Natural killer cell (primary cell): ENCODE data around the gene MAB21L2. TPM values are rescaled to one million over a fixed set of nuclear protein-coding genes. Genes with fewer than 3 reads are reported as not detected.

ENCODE experiments used
- ATAC-seq, 3 donors: fragments of 150-1000 bp in 2 of 3; fragments of 200-7000 bp in 1 of 3; cut with Tn5 transposase; 1 replicate in 1 of 3; 2 replicates in 2 of 3; pipeline ENCODE4 v1.10.0; 2021; ENCODE audit warnings: mild to moderate bottlenecking in 2 of 3, moderate library complexity in 2 of 3
- DNase-seq, 2 donors: peaks; one replicate each; pipeline versions ENCODE4 v3.0.0 to v3.0.0-alpha.2; 2013 to 2021; ENCODE audit warnings: mixed read lengths in 1 of 2
- H3K27ac ChIP-seq: one replicate; pipeline ENCODE4 v1.5.1; 2013; ENCODE audit warnings: mild to moderate bottlenecking, low read length
- H3K27me3 ChIP-seq: one replicate; pipeline ENCODE4 v1.6.1; 2013; ENCODE audit warnings: low read length; ENCODE audit not compliant: control insufficient read depth, insufficient read depth
- H3K36me3 ChIP-seq: one replicate; pipeline ENCODE4 v1.6.1; 2013; ENCODE audit warnings: low read length; ENCODE audit not compliant: control insufficient read depth, insufficient read depth
- H3K4me1 ChIP-seq: one replicate; pipeline ENCODE4 v1.6.1; 2013; ENCODE audit warnings: low read length; ENCODE audit not compliant: control insufficient read depth, insufficient read depth
- H3K4me3 ChIP-seq: one replicate; pipeline ENCODE4 v1.5.1; 2013; ENCODE audit warnings: low read length
- H3K9me3 ChIP-seq: one replicate; pipeline ENCODE4 v1.6.1; 2013; ENCODE audit warnings: low read length; ENCODE audit not compliant: control insufficient read depth, insufficient read depth
- H3K27ac Mint-ChIP-seq, 2 donors: one replicate each; pipeline ENCODE4 v1.8.0; 2022; ENCODE audit warnings: mild to moderate bottlenecking in 2 of 2, mixed read lengths in 2 of 2, moderate library complexity in 1 of 2
- H3K27me3 Mint-ChIP-seq, 2 donors: one replicate each; pipeline ENCODE4 v1.8.0; 2022; ENCODE audit warnings: low read depth in 2 of 2, mixed read lengths in 2 of 2
- H3K36me3 Mint-ChIP-seq: one replicate; pipeline ENCODE4 v1.8.0; 2022; ENCODE audit warnings: mixed read lengths
- H3K4me1 Mint-ChIP-seq, 2 donors: one replicate each; pipeline ENCODE4 v1.8.0; 2022; ENCODE audit warnings: mixed read lengths in 2 of 2
- H3K4me3 Mint-ChIP-seq: one replicate; pipeline ENCODE4 v1.8.0; 2022; ENCODE audit warnings: mild to moderate bottlenecking, moderate library complexity, mixed read lengths
- H3K9me3 Mint-ChIP-seq, 2 donors: one replicate each; pipeline ENCODE4 v1.8.0; 2022; ENCODE audit warnings: mixed read lengths in 2 of 2
- WGBS: methylation state at CpG from one replicate; pipeline ENCODE4 v1.1.7; 2013; ENCODE audit warnings: missing lambda C conversion rate; ENCODE audit not compliant: insufficient coverage; 5-methylcytosine and 5-hydroxymethylcytosine counted together
- intact Hi-C: fragments of 100-400 bp; cut with micrococcal nuclease; formaldehyde crosslinking; loops from one replicate; pipeline ENCODE4 v1.14.2; 2022
- total RNA-seq, 4 donors: library from RNA; stranded (reverse); fragments of 120-200 nt in 1 of 4; gene quantifications; one replicate each; pipeline versions ENCODE4 v1.2.3 to v1.2.4, GENCODE V29; 2013 to 2022
- TF ChIP-seq, protein P1 (sequence below): fragments of 200-600 bp; IDR thresholded peaks from one replicate; pipeline ENCODE4 v1.8.0; 2022; ENCODE audit warnings: antibody characterized with exemption

The MAB21L2 gene
- total RNA-seq, 3 donors from 2014 or later (not counting 1 experiment from before 2014, with no cell fraction given) = not detected

GRCh38 chr4:150540536-150540935, 41.4 kb upstream of the MAB21L2 start:
- no peaks in the 10 kb centered on the region for H3K36me3 Mint-ChIP-seq
- H3K27ac ChIP-seq = no peak overlapping the region
- intact Hi-C loops = no loop called here

GRCh38 chr4:150540959-150541360, 41.0 kb upstream of the MAB21L2 start:
- ATAC-seq = no peak
- Mint-ChIP-seq H3K4me1 (peaks cover 5 to 7% of the 10 kb centered on the region in 2 donors), H3K36me3 (no peaks in the 10 kb centered on the region), H3K9me3 (no peaks in the 10 kb centered on the region), H3K4me3 (no peak overlapping the region), H3K27ac (no peak overlapping the region), H3K27me3 (no peaks in the 10 kb centered on the region)
- Histone ChIP-seq H3K4me3 (no peak overlapping the region), H3K36me3 (no peaks in the 10 kb centered on the region), H3K4me1 (no peaks in the 10 kb centered on the region), H3K27me3 (no peaks in the 10 kb centered on the region), H3K9me3 (no peaks in the 10 kb centered on the region), H3K27ac (no peak overlapping the region)
- intact Hi-C loops = no loop called here
- 97% methylated on average over 3 of the region's 3 CpGs for WGBS
- DNase-seq = no peak
- TF ChIP-seq, protein P1, sequence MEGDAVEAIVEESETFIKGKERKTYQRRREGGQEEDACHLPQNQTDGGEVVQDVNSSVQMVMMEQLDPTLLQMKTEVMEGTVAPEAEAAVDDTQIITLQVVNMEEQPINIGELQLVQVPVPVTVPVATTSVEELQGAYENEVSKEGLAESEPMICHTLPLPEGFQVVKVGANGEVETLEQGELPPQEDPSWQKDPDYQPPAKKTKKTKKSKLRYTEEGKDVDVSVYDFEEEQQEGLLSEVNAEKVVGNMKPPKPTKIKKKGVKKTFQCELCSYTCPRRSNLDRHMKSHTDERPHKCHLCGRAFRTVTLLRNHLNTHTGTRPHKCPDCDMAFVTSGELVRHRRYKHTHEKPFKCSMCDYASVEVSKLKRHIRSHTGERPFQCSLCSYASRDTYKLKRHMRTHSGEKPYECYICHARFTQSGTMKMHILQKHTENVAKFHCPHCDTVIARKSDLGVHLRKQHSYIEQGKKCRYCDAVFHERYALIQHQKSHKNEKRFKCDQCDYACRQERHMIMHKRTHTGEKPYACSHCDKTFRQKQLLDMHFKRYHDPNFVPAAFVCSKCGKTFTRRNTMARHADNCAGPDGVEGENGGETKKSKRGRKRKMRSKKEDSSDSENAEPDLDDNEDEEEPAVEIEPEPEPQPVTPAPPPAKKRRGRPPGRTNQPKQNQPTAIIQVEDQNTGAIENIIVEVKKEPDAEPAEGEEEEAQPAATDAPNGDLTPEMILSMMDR = no peak

More at GRCh38 chr4:150540536-150540935, 41.4 kb upstream of the MAB21L2 start:
- Mint-ChIP-seq H3K4me3 (no peak overlapping the region), H3K4me1 (peaks cover 5 to 7% of the 10 kb centered on the region in 2 donors), H3K27me3 (no peaks in the 10 kb centered on the region), H3K27ac (no peak overlapping the region), H3K9me3 (no peaks in the 10 kb centered on the region)
- no peak overlapping the region for H3K4me3 ChIP-seq
- H3K27me3 ChIP-seq = no peaks in the 10 kb centered on the region
- TF ChIP-seq, protein P1 = no peak
- ATAC-seq (no peak), DNase-seq (no peak)
- H3K4me1 ChIP-seq = no peaks in the 10 kb centered on the region
- no peaks in the 10 kb centered on the region for H3K36me3 ChIP-seq
- H3K9me3 ChIP-seq = no peaks in the 10 kb centered on the region

DNA sequence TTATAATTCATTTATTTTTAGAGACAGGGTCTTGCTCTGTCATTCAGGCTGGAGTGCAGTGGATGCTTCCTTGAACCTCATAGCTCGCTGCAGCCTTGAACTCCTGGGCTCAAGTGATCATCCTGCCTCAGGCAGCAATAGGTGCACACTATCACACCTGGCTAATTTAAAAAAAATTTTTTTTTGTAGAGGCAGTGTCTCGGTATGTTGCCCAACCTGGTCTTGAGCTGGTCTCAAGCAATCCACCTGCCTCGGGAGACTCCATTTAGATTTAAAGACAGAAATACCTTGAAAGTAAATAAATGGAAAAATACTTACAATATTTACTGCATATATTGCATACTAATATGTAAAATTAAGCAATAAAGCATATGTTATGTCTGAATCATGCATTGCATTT, 40.3 kb upstream of the MAB21L2 start:
- Mint-ChIP-seq H3K27ac (no peak overlapping the region), H3K4me1 (peaks cover 5 to 7% of the 10 kb centered on the region in 2 donors), H3K4me3 (no peak overlapping the region), H3K9me3 (no peaks in the 10 kb centered on the region), H3K27me3 (no peaks in the 10 kb centered on the region), H3K36me3 (no peaks in the 10 kb centered on the region)
- intact Hi-C loops = no loop called here
- H3K4me1 ChIP-seq = no peaks in the 10 kb centered on the region
- ATAC-seq = no peak
- no peak overlapping the region for H3K27ac ChIP-seq
- TF ChIP-seq, protein P1 = no peak
- no peaks in the 10 kb centered on the region for H3K9me3 ChIP-seq
- 100% methylated on average over 2 of the region's 3 CpGs for WGBS
- no peaks in the 10 kb centered on the region for H3K27me3 ChIP-seq
- H3K4me3 ChIP-seq = no peak overlapping the region
- no peaks in the 10 kb centered on the region for H3K36me3 ChIP-seq
- no peak for DNase-seq

DNA sequence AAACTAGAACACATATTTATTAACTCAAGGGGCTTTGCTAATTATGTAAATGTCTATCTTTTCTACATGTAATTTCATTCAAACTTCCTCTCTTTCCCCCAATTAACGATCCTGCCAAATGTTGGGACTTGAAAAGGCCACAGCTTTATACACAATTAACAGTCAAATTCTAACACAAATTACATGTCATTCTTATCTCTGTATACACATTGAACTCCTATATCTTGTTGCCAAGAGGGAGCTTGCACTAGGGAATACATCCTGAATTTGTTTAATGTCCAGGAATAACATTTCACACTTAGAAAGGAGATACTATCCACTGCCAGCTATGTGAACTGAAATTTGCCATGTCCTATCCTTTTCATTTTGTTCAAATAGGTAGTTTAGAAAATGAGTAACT, 38.9 kb upstream of the MAB21L2 start:
- intact Hi-C loops = no loop called here
- Mint-ChIP-seq H3K27ac (no peak overlapping the region), H3K27me3 (no peaks in the 10 kb centered on the region), H3K36me3 (no peaks in the 10 kb centered on the region), H3K4me1 (peaks cover 0 to 5% of the 10 kb centered on the region in 2 donors), H3K9me3 (no peaks in the 10 kb centered on the region), H3K4me3 (no peak overlapping the region)
- no peaks in the 10 kb centered on the region for H3K9me3 ChIP-seq
- H3K36me3 ChIP-seq = no peaks in the 10 kb centered on the region
- DNase-seq = no peak
- TF ChIP-seq, protein P1 = no peak
- 59% methylated on average over 1 of the region's 1 CpG for WGBS
- no peaks in the 10 kb centered on the region for H3K4me1 ChIP-seq
- H3K27me3 ChIP-seq = no peaks in the 10 kb centered on the region
- ATAC-seq = no peak
- H3K27ac ChIP-seq = no peak overlapping the region
- H3K4me3 ChIP-seq = no peak overlapping the region
